ENCODE results near the gene RAB19. TPM values are rescaled to one million over a fixed set of nuclear protein-coding genes. Genes with fewer than 3 reads are reported as not detected.

The RAB19 gene
- total and polyA plus RNA-seq, 2 of the 8 experiments (the other 6 are each of a cell fraction or from before 2014, with no cell fraction given) = 9.8 to 11.0 TPM

DNA sequence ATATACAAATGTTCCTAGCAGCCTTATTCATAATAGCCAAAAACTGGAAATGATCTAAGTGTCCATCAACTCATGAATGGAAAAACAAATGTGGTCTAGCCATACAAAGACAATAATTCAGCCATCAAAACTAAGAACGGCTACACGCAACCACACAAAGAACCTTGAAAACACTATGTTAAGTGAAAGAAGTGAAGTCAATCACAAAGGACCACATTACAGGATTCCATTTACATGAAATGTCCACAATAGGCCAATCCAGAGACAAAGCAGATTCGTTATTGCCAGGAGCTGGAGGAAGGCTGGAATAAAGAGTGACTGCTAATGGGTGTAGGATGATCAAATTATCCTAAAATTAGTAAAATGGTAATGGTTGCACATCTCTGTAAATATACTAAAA, 54.3 kb downstream of the RAB19 start:
- Histone ChIP-seq H2BK12ac (ENCODE audit: low read depth, low read length) (no peak overlapping the region), H3K36me3 (ENCODE audit: control insufficient read depth in 2 of 4, insufficient read depth in 4 of 4, low read length in 3 of 4) (peaks cover 17 to 70% (median 25%) of the 10 kb centered on the region in 4 experiments), H4K91ac (replicated peaks; ENCODE audit: insufficient read length, low read length) (no peak overlapping the region), H3K4me1 (replicated peaks in 1 of 4; ENCODE audit: control insufficient read depth in 3 of 4, insufficient read depth in 4 of 4, low read length in 3 of 4) (peaks cover 7 to 20% (median 17%) of the 10 kb centered on the region in 4 experiments; a peak in 6 of 7 replicates), H3K23ac (ENCODE audit: insufficient read length) (no peak overlapping the region), H3K4me2 (ENCODE audit: insufficient read depth in 1 of 2, low read depth in 2 of 2, low read length in 2 of 2) (no peak overlapping the region), H3K4me3 (ENCODE audit: extremely low read depth in 1 of 4, insufficient read depth in 2 of 4, low read depth in 3 of 4, low read length in 4 of 4) (no peak overlapping the region), H3K27me3 (replicated peaks in 1 of 4; ENCODE audit: control insufficient read depth in 3 of 4, extremely low read depth in 1 of 4, insufficient read depth in 3 of 4, low read length in 3 of 4) (no peaks in the 10 kb centered on the region), H3K79me2 (ENCODE audit: control insufficient read depth in 1 of 2, insufficient read depth in 2 of 2, low read length in 2 of 2) (peaks cover 0 to 43% of the 10 kb centered on the region in 2 experiments; a peak in 2 of 4 replicates), H2AK5ac (ENCODE audit: low read depth, low read length) (no peak overlapping the region), H3K79me1 (ENCODE audit: low read depth, low read length) (no peaks in the 10 kb centered on the region), H2BK15ac (ENCODE audit: low read length) (no peak overlapping the region), H3K9me3 (ENCODE audit: insufficient read depth in 2 of 2, low read depth in 1 of 2, low read length in 1 of 2) (no peaks in the 10 kb centered on the region), H3K23me2 (ENCODE audit: low read depth, low read length) (no peaks in the 10 kb centered on the region), H4K20me1 (replicated peaks in 1 of 2; ENCODE audit: control insufficient read depth in 1 of 2, insufficient read depth in 2 of 2, low read length in 2 of 2) (peaks cover 0 to 1% of the 10 kb centered on the region in 2 experiments), H3K18ac (ENCODE audit: extremely low read depth, low read length) (no peak overlapping the region), H3K4ac (replicated peaks; ENCODE audit: insufficient read length, low read depth, low read length) (no peak overlapping the region), H2AFZ (ENCODE audit: low read length) (no peak overlapping the region), H2BK20ac (ENCODE audit: low read length) (no peak overlapping the region), H4K8ac (ENCODE audit: extremely low read depth, insufficient read depth, low read length) (no peak overlapping the region), H4K5ac (ENCODE audit: insufficient read length, low read depth, low read length) (no peak overlapping the region), H3K9ac (replicated peaks in 1 of 4; ENCODE audit: extremely low read depth in 1 of 4, low read depth in 3 of 4, low read length in 3 of 4) (no peak overlapping the region), H2BK120ac (replicated peaks; ENCODE audit: low read depth, low read length) (no peak overlapping the region), H3K14ac (ENCODE audit: insufficient read length) (no peak overlapping the region), H3K27ac (ENCODE audit: low read depth, low read length) (no peak overlapping the region), H2BK5ac (ENCODE audit: low read depth, low read length) (no peak overlapping the region), H3K56ac (replicated peaks; ENCODE audit: insufficient read length, low read depth, low read length) (no peak overlapping the region)
- FAIRE-seq = no peak
- DNase-seq (ENCODE audit: low read depth in 1 of 2, low spot score in 2 of 2) = no peak
- POLR2A ChIA-PET (ENCODE audit: partially characterized antibody) = interaction anchor here (1.1 kb wide), 1 partner anchor 20 kb away, joined by 5 read pairs; no protein-coding TSS in a partner anchor
- CTCF ChIA-PET (ENCODE audit: partially characterized antibody) = interaction anchor here (1.1 kb wide), 1 partner anchor 15 kb away, joined by 3 read pairs; no protein-coding TSS in a partner anchor
- WGBS, 2 experiments (ENCODE audit: extremely low coverage in 1 of 2, insufficient coverage in 1 of 2, insufficient read length in 1 of 2, insufficient replicate concordance in 2 of 2, low coverage in 1 of 2, low lambda C conversion rate in 2 of 2, missing lambda C conversion rate in 1 of 2) = 92% methylated on average over 3 of the region's 3 CpGs; no CpG with 5 or more reads in 1 of the 2 experiments
- TF ChIP-seq SIRT6 (IDR thresholded peaks at IDR 0.05; ENCODE audit: low read length) = no peak
- TF ChIP-seq SUZ12 (IDR thresholded peaks at IDR 0.05; ENCODE audit: low read length) = no peak
- TF ChIP-seq MAFK (IDR thresholded peaks at IDR 0.05; ENCODE audit: low read depth, low read length) = no peak

All from H1 (cell line).